ENCODE measurements around the gene RPS21. TPM values are rescaled to one million over a fixed set of nuclear protein-coding genes. Genes with fewer than 3 reads are reported as not detected.

The RPS21 gene
- polyA plus RNA-seq, 1 experiment = 2,723 TPM

DNA sequence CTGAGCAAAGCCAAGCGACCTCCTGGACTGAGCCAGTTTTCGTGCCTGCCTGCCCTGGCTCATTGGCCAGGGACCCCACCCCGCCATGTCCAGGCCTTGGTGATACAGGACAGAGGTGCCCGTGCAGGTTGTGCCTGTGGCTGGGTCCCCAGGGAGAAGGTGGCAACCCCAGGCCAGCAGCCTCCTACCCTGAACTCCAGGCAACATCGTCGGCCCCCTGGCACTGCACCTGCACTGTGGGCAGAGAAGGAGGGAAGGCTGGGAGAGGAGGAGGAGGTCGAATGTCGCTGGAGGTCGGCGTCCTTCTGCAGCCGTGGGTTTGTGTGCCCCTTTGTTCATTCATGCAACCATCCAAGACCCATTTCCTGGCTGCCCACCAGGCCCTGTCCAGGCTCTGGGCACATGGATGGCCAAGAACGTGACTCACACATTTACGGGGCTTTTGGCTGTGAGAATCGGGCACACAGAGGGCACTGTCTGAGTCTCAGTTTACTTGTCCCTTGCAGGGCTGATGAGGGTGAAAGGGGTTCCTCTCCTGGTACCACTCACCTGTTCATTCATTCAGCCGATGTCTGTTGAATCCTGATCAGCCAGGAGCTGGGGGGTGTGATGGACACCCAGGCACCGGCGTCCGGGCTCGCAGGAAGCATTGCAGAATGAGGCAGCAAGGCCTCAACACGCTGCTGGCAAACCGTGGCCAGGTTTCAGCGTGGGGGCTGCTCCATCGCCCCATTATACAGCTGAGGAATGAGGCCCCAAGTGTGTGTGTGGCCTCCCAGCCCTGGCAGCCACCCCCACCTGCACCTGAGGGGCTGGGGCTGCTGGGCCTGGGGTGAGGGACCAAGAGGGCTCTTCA, 42.8 kb downstream of the RPS21 start:
- POLR2A ChIA-PET = no interaction called here
- Histone ChIP-seq H3K9me3 (ENCODE audit: control insufficient read depth, insufficient read depth, low read length) (peaks cover 3% of the 10 kb centered on the region; the same call in 1 of the 2 replicates), H3K27ac (ENCODE audit: low read depth, low read length) (no peak overlapping the region), H3K27me3 (ENCODE audit: control insufficient read depth, insufficient read depth, low read length) (peaks cover 30% of the 10 kb centered on the region), H3K4me3 (ENCODE audit: low read depth, low read length) (no peak overlapping the region)
- no peak for DNase-seq (ENCODE audit: low read depth, low spot score)
- TF ChIP-seq, protein P1, sequence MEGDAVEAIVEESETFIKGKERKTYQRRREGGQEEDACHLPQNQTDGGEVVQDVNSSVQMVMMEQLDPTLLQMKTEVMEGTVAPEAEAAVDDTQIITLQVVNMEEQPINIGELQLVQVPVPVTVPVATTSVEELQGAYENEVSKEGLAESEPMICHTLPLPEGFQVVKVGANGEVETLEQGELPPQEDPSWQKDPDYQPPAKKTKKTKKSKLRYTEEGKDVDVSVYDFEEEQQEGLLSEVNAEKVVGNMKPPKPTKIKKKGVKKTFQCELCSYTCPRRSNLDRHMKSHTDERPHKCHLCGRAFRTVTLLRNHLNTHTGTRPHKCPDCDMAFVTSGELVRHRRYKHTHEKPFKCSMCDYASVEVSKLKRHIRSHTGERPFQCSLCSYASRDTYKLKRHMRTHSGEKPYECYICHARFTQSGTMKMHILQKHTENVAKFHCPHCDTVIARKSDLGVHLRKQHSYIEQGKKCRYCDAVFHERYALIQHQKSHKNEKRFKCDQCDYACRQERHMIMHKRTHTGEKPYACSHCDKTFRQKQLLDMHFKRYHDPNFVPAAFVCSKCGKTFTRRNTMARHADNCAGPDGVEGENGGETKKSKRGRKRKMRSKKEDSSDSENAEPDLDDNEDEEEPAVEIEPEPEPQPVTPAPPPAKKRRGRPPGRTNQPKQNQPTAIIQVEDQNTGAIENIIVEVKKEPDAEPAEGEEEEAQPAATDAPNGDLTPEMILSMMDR (IDR thresholded peaks at IDR 0.05; ENCODE audit: low read depth, low read length) = no peak
- CTCF ChIA-PET = interaction anchor here (0.6 kb wide), 1 partner anchor 362 kb away, joined by 3 read pairs; no protein-coding TSS in a partner anchor

DNA sequence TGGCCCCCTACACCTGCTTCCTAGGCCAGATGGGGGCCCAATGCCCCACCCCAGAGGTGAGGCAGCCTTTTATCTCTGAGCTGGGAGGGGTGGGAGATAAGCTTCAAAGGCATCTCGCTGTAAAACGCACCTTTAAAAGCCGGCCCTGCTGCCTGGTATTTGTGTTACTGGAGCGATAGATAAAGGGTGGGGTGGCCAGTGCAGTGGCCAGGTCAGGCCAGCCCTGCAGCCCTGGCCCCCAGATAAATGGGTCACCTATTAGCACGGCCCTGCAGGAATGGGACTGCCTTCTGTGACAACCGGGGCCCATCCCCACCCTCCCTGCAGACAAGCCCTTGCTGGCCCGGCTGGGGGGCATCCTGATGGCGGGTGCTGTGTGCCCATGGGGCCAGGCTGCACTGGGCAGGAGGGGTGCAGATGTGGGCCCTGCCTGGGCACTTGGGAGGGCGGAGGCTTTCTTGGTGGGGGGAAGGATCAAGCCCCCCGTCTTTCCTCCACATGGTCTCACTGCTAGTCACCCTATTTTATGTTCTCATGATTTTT, 43.5 kb downstream of the RPS21 start:
- Histone ChIP-seq H3K4me3 (ENCODE audit: low read depth, low read length) (no peak overlapping the region), H3K9me3 (ENCODE audit: control insufficient read depth, insufficient read depth, low read length) (peaks cover 1% of the 10 kb centered on the region; the same call in 1 of the 2 replicates), H3K27ac (ENCODE audit: low read depth, low read length) (no peak overlapping the region), H3K27me3 (ENCODE audit: control insufficient read depth, insufficient read depth, low read length) (peaks cover 37% of the 10 kb centered on the region)
- ChIA-PET POLR2A (no interaction called here), CTCF (no interaction called here)
- TF ChIP-seq, protein P1 (IDR thresholded peaks at IDR 0.05; ENCODE audit: low read depth, low read length) = no peak
- DNase-seq (ENCODE audit: low read depth, low spot score) = no peak

- TF ChIP-seq, protein P1 (IDR thresholded peaks at IDR 0.05; ENCODE audit: low read depth, low read length) = no peak
- Histone ChIP-seq H3K4me3 (ENCODE audit: low read depth, low read length) (no peak overlapping the region), H3K9me3 (ENCODE audit: control insufficient read depth, insufficient read depth, low read length) (no peaks in the 10 kb centered on the region), H3K27me3 (ENCODE audit: control insufficient read depth, insufficient read depth, low read length) (peaks cover 38% of the 10 kb centered on the region), H3K27ac (ENCODE audit: low read depth, low read length) (no peak overlapping the region)
- DNase-seq (ENCODE audit: low read depth, low spot score) = no peak
- POLR2A ChIA-PET = no interaction called here
- CTCF ChIA-PET = interaction anchor here (0.6 kb wide), 1 partner anchor 193 kb away, joined by 3 read pairs; no protein-coding TSS in a partner anchor
Measured at GRCh38 chr20:62430866-62431447, 44.1 kb downstream of the RPS21 start.

DNA sequence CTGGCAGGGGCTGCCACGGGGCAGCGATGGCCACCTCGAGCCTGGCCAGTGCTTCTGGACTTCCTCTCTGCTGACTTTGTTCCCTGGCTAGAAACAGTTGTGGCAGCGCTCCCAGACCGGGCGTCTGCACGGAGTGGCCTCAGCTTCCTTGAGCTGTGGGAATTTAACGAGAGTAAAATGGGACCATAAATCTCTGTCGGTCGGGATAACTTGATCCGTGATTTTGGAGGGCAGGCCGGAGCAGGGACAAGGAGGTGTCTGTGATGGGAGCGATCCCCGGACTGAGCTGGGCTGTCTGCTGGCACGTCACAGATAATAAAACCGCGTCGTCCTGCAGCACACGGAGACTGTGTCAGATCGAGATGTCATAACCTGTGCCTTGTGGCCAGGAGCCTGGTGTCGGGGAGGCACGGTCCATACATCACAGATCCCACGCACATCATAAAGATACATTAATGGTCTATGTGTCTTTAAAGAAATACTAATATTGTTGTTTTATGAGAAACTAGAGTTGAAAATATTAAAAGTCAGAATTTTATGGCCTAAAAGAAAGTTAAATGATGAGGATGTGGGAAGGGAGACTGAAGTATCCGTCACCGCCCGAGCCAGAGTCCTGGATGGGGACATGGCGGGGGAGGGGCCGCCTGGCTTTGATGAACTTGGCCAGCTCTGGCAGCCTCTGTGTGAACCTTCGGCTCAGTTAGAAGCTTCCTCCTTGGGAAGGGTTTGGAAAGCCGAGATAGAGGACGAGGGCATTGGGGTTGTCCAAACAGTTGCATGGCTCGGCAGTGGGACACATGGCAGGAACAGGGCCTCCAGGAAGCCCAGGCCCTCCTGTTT, 47.0 kb downstream of the RPS21 start:
- no peak overlapping the region for H3K27ac ChIP-seq (ENCODE audit: low read depth, low read length)
- no peak overlapping the region for H3K4me3 ChIP-seq (ENCODE audit: low read depth, low read length)
- no peak for DNase-seq (ENCODE audit: low read depth, low spot score)
- CTCF ChIA-PET = no interaction called here
- peaks cover 6% of the 10 kb centered on the region; the same call in 1 of the 2 replicates for H3K9me3 ChIP-seq (ENCODE audit: control insufficient read depth, insufficient read depth, low read length)
- H3K27me3 ChIP-seq (ENCODE audit: control insufficient read depth, insufficient read depth, low read length) = peaks cover 56% of the 10 kb centered on the region
- POLR2A ChIA-PET = no interaction called here
- TF ChIP-seq, protein P1 (IDR thresholded peaks at IDR 0.05; ENCODE audit: low read depth, low read length) = no peak
